NB4 (cell line): ENCODE data around the gene PLD5.

ENCODE experiments used
- DNase-seq: peaks from one replicate; pipeline ENCODE4 v3.0.0; 2010; ENCODE audit warnings: low read depth
- H3K4me3 ChIP-seq: one replicate; pipeline ENCODE4 v1.5.1; 2011; ENCODE audit warnings: mild to moderate bottlenecking, low read depth, low read length, moderate library complexity
- MYC ChIP-seq: IDR thresholded peaks from 2 replicates; pipeline ENCODE4 v1.6.1; 2011; ENCODE audit warnings: low read depth, low read length
- POLR2A ChIP-seq: IDR thresholded peaks from 2 replicates; pipeline ENCODE4 v1.6.1; 2011; ENCODE audit warnings: mild to moderate bottlenecking; ENCODE audit not compliant: insufficient read length; ENCODE audit errors: extremely low read depth
- TF ChIP-seq, protein P1 (sequence below): IDR thresholded peaks from one replicate; pipeline ENCODE4 v1.5.1; 2012; ENCODE audit warnings: low read depth, low read length
- TF ChIP-seq, protein P2 (sequence below): IDR thresholded peaks from 2 replicates; pipeline ENCODE4 v1.6.1; 2011; ENCODE audit warnings: low read depth, low read length

PLD5 gene

DNA sequence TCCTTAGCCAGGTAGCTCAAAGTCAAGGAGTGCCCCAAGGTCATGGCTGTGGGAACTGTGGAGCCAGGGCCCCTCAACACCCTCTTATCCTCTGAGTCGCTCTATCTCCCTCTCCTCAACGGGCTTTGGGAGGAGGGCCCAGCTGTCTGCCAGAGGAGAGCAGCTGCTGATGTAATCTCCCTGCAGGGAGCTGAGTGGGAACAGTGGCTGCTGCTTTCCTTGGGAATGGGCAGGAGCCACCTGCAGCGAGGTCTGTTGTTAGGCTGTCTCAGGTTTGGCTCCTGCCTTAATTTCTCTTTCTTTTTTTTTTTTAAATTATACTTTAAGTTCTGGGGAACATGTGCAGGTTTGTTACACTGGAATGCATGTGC lies 466.8 kb downstream of the PLD5 start:
- TF ChIP-seq, protein P1, sequence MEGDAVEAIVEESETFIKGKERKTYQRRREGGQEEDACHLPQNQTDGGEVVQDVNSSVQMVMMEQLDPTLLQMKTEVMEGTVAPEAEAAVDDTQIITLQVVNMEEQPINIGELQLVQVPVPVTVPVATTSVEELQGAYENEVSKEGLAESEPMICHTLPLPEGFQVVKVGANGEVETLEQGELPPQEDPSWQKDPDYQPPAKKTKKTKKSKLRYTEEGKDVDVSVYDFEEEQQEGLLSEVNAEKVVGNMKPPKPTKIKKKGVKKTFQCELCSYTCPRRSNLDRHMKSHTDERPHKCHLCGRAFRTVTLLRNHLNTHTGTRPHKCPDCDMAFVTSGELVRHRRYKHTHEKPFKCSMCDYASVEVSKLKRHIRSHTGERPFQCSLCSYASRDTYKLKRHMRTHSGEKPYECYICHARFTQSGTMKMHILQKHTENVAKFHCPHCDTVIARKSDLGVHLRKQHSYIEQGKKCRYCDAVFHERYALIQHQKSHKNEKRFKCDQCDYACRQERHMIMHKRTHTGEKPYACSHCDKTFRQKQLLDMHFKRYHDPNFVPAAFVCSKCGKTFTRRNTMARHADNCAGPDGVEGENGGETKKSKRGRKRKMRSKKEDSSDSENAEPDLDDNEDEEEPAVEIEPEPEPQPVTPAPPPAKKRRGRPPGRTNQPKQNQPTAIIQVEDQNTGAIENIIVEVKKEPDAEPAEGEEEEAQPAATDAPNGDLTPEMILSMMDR = no peak
- TF ChIP-seq MYC = no peak
- no peak for DNase-seq
- H3K4me3 ChIP-seq = no peak overlapping the region

DNA sequence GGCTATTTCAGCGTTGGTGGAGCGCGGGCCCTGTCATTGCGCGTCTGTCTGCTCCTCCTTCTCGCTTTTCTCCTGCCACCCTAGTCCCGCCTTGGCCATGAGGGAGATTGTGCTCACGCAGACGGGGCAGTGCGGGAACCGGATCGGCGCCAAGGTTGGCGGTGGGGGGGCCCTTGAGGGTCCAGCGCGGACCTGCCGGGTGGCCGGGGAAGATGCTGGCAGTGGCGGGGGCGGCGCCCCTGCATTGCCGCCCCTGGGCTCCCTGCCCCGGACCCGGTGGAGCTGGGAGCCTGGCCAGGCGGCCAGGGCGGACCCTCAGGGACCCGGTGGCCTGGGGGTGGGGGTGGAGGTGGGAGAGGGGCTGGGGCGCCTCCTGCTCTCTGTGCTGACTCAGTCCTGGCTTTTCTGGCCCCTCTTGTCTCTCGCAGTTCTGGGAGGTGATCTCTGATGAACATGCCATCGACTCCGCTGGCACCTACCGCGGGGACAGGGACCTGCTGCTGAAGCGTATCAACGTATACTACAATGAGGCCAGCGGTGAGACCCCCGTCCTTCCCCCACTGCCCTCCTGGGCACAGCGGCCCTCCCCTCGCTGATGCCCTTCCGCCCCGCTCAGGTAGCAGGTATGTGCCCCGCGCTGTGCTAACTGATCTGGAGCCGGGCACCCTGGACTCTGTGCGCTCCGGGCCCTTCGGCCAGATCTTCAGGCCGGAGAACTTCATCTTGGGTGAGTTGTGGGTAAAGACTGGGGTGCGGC lies 467.3 kb downstream of the PLD5 start:
- no peak overlapping the region for H3K4me3 ChIP-seq
- TF ChIP-seq, protein P2, sequence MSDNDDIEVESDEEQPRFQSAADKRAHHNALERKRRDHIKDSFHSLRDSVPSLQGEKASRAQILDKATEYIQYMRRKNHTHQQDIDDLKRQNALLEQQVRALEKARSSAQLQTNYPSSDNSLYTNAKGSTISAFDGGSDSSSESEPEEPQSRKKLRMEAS = no peak
- no peak for TF ChIP-seq MYC
- TF ChIP-seq, protein P1 = no peak
- no peak for TF ChIP-seq POLR2A
- DNase-seq = no peak

DNA sequence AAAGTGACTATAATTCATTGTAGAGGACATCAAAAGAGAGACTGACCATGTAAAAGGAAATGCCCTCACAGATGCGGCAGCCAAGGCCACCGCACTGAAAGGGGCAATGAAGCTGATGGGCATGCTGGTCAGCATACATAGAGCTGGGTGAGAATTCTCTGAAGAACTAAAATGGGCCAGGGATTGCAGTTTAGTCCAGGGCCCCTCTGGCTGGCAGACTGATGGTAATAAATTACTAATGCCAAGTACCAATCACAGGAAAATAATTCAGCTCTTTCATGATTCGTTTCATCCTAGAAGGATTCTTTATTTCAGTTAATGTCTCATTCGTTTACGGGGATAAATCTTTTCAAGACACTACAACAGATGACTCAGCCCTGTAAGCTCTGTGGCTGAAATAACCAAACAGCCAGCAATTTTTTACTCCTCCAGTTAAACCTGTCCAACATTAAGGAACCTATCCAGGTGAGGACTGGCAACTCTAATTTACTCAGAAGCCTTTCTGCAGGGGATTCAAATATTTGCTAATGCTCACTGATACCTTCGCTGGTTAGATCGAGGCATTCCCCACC lies 468.7 kb downstream of the PLD5 start:
- no peak for DNase-seq
- no peak for TF ChIP-seq POLR2A
- no peak for TF ChIP-seq MYC
- TF ChIP-seq, protein P2 = no peak
- TF ChIP-seq, protein P1 = no peak
- H3K4me3 ChIP-seq = no peak overlapping the region

DNA sequence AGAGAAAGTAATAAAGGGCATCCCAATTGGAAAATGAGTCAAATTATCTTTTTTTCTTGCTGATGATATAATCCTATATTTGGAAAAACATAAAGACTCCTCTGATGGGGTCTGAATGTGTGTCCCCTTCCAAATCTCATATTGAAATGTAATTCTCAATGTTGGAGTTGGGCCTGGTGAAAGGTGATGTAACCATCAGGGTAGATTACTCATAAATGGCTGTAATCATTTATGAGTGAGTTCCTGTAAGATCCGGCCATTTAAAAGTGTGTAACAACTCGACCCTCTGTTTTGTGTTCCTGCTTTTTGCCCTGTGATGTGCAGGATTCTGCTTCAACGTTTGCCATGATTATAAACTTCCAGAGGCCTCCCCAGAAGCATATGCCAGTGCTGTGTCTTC lies 481.3 kb downstream of the PLD5 start:
- no peak for TF ChIP-seq POLR2A
- no peak for TF ChIP-seq MYC
- TF ChIP-seq, protein P2 = no peak
- TF ChIP-seq, protein P1 = no peak
- H3K4me3 ChIP-seq = no peak overlapping the region
- no peak for DNase-seq

DNA sequence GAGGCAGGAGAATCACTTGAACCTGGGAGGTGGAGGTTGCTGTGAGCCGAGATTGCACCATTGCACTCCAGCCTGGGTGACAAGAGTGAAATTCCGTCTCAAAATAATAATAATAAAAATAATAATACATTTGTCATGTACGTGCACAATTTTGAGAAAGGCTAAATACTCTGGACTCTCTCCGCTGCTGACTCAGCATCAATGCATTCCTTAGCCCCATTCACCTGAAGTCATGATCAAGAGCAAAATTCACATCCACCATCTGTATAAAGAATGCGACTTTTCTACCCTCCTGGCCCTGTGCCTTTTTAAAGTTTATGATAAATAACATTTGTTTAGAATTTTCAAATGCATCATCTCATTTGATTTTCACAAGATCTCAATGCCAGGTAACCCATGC lies 490.1 kb downstream of the PLD5 start:
- TF ChIP-seq POLR2A (no peak), MYC (no peak)
- TF ChIP-seq, protein P1 = no peak
- TF ChIP-seq, protein P2 = no peak
- no peak overlapping the region for H3K4me3 ChIP-seq
- no peak for DNase-seq

DNA sequence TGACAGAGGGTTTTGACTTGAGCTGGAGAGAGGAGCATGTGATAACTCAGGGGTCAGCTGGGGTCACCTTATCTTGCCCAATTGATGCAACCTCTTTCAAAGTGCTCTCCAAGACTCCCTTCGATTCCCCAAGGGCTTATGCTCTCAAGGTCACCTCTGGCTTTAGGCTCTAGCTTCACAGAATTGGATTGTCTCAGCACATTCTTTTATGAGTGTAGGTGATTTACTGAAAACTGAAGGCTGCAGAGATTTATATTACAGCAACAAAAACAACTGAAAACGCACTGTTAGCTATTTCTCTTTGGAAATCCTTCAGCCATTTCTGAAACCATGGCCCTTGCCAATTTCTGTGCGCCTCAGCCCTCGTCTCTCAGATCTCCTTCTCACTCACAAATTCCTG lies 491.1 kb downstream of the PLD5 start:
- no peak overlapping the region for H3K4me3 ChIP-seq
- DNase-seq = no peak
- TF ChIP-seq POLR2A = no peak
- TF ChIP-seq, protein P1 = no peak
- TF ChIP-seq, protein P2 = no peak
- no peak for TF ChIP-seq MYC
